HG03025 (cell line): ENCODE results near the gene IL12RB1.
"Not testable (repeated sequence)": the region's sequence is repeated elsewhere in the genome, so short reads cannot be mapped to it uniquely, and the experiment has no call there.

Source experiments
- ATAC-seq: cut with Tn5 transposase; IDR thresholded peaks from one replicate; pipeline ENCODE4 v1.9.1; 2021; ENCODE audit warnings: mild to moderate bottlenecking, moderate library complexity; ENCODE audit not compliant: unreplicated experiment, low FRiP score

IL12RB1 gene

DNA sequence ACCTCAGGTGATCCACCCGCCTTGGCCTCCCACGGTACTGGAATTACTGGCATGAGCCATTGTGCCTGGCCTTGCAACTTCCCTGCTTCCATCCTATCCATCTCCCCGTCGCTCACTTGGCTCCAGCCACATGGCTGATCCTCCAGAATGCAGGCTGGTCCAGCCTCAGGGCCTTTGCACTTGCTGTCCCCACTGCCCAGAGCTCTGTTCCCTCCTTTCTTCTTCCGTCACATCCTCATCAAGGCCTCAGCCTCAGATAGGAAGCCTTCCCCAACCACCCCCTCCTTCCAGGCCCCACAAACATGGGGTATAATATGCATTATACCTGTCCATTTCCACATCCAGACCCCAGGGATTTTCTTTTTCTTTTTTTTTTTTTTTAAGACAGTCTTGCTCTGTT lies 27.1 kb upstream of the IL12RB1 start:
- ATAC-seq = no peak

DNA sequence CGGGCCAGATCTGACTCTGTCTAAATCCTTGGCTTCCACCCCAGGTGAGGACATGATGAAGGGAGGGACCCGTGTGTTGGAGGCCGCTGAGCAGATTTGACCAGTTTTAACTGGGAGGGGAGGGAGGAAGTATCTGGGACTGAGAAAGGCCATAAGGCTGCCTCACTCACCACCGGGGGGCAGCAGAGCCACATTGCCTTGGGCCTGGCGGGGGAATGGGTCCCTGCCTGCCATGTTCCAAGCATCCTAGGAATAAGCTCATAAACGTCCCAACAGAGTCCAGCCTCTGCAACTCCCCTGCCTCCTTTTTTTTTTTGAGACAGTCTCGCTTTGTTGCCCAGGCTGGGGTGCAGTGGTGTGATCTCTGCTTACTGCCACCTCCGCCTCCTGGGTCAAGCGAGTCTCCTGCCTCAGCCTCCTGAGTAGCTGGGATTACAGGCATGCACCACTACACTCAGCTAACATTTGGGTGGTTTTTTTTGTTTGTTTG lies 26.3 kb upstream of the IL12RB1 start:
- ATAC-seq = no peak

DNA sequence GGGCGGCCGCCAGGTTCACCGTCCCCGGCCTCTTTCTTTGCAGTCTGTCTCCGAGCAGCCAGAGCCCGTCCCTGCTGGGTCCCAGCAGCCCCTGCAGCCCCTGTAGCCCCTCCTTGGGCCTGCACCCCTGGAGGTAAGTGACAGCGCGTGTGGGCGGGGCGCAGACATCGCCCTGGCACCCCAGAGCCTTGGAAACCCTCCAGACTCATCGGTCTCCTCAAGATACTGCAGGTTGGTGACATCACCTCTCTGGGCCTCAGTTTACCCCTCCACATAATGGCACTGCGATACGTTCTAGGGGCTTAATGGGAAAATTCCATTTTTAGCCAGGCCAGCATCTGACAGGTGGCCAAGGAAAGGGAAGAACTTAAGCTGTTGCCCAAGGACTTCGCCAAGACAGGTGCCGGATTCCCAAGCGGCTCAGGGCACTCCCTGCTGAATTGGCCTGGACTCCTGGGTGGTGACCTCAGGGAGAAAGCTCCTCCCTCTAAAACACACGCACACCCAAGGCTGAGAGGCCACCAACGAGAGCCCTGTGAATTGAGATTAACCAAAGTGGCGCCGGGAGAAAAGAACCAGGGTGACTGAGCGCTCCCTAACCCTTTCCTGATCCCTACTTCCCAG lies 24.0 kb upstream of the IL12RB1 start:
- no peak for ATAC-seq

DNA sequence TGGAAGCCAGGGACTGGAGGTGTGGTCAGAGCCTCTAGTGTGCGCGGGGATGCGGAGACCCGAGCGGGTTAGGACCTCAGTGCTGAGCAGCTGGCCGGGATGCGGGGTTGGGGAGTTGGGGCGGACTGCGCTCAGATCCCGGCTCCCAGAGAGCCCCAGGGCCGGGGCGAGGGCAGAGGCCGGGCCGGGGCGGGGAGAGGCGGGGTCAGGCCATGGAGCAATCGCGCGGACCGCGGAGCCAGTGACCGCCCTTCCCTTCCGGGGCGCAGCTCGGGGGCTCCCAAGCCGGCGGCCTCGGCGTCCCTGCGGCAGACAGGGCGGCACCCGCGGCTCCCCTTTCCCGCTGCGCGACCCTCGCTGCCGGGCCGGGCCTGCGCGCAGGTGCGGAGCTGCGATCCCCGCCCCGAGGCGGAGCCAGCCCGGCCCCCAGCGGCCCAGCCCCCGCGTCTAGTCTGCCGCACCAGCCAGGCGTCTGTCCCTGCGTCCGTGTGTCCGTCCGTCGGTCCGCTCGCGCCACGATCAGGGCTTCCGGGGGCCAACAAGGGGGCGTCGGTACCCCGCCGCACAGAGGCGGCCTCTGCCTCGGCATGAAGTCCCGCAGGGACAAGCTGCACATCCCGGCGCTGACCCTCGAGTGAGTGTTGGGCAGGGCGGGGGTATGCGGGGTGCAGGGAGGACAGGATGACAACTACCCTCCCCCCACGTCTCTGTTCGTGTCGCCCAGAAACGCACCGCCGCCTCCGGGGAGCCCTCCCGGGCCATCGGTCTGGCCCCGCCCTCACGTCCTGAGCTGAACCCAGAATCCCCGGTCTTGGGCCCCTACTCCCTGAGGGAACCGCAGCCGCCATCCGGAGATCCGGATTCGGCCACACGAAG lies 23.2 kb upstream of the IL12RB1 start:
- no peak for ATAC-seq

DNA sequence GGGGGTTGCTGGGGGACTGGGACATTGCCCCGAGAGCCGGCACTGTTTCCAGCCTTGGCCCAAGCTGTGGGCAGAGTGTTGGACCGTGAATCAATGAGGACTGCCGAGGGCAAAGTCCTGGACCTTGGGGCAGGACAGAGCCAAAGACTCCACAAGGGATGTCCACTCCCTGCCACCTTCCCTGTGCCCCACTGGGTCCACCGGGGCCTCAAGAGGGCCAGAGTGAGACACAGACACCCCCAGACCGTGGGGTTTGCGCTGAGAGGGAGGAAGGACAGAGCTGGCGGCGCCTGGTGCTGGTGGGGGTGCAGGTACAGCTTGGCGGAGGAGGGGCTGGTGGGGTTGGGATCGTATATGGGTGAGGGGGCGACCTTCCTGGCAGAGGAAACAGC lies 22.6 kb upstream of the IL12RB1 start:
- ATAC-seq = no peak

DNA sequence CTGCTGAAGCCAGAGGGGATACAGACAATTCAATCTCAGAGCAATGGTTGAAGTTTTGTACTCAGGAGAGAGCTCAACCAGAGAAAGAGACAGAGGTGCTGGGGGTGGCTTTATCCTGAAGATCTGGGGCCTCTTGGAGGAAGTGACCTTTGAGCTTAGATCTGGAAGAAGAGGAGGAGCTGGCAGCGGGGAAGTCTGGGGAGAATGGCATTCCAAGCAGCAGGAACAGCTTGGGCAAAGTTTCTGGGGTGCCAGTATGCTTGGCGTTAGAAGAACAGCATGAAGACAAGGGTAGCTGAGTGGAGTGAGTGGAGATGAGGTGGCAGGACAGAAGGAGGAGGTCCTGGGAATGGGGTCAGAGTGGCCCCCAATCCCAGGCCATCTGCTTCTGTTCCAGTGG lies 22.2 kb upstream of the IL12RB1 start:
- ATAC-seq = no peak

DNA sequence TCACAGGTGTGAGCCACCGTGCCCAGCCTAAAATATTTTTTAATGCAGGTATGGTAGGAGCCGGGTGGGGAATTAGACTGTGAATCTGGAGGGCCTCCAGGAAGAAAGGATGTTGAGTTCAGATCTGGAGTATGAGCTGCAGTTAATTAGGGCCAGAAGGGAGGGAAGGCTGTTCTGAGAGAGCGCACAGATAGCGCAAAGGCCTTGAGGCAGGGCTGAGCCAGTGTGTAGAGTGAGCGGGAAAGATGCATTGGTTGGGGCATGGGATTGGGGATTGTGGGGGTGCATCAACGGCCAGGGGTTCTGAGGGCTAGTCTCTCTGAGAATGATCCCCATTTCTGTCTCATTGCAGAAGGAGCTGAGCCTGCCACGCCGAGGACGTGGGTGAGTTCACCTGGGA lies 20.5 kb upstream of the IL12RB1 start:
- no peak for ATAC-seq

DNA sequence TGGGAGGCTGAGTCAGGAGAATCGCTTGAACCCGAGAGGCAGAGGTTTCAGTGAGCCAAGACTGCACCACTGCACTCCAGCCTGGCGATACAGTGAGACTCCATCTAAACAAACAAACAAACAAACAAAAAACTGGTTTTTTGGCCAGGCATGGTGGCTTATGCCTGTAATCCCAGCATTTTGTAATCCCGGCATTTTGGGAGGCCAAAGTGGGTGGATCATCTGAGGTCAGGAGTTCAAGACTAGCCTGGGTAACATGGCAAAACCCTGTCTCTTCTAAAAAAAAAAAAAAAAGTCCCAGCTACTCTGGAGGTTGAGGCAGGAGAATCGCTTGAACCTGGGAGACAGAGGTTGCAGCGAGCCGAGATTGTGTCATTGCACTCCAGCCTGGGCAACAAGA lies 18.5 kb upstream of the IL12RB1 start:
- ATAC-seq = not testable (repeated sequence)

DNA sequence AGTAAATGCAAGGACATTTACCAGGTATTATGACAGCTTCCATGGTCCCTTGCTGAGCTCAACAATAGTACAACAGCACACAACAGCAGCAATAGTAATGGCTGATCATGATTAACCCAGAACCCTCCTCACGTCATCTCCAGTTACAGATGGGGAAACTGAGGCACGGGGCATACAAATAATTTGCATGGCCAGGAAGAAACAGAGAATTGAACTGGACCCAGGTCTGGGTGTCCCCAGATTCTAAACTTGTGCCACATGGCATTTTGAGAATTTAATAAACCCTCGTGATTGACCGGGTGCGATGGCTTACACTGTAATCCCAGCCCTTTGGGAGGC lies 18.0 kb upstream of the IL12RB1 start:
- ATAC-seq = no peak

DNA sequence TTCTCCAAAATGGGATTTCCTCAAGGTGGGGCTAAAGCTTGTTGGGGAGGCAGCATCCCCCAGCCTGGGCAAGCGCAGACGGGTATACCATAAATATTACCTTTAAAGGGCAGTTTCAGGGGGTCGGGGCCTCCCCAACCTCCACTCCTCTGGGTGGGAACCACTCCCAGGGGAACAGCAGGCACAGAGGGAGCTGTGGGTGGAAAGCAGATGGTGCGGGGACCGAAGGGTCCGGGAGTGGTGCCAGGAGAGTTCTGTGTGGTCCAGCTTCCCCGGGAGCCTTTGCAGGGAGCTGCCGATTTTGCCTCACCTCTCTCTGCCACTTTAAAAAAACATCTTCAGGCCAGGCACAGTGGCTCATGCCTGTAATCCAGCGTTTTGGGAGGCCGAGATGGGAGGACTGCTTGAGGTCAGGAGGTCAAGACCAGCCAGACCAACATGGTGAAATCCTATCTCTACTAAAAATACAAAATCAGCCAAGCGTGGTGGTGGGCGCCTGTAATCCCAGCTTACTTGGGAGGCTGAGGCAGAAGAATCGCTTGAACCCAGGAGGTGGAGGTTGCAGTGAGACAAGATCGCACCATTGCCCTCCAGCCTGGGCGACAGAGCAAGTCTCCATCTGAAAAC lies 16.3 kb upstream of the IL12RB1 start:
- ATAC-seq = no peak

DNA sequence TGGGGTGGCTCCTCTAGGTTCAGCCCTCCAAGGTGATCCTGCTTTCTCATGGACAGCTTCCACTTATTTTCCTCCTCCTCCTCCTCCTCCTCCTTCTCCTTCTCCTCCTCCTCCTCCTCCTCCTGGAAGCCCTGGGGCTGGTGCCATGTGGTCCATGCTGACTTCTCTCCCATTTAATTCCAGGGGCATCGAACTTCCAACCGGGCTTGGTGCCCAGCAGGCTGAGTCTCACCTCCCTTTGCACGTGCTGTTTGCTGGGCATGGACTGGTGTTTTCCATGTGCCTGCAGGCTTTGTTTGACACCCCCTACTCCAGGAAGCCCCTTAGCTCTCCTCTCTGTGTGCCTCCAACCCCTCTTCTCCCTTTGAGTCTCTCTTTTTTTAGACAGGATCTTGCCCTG lies 14.5 kb upstream of the IL12RB1 start:
- no peak for ATAC-seq

DNA sequence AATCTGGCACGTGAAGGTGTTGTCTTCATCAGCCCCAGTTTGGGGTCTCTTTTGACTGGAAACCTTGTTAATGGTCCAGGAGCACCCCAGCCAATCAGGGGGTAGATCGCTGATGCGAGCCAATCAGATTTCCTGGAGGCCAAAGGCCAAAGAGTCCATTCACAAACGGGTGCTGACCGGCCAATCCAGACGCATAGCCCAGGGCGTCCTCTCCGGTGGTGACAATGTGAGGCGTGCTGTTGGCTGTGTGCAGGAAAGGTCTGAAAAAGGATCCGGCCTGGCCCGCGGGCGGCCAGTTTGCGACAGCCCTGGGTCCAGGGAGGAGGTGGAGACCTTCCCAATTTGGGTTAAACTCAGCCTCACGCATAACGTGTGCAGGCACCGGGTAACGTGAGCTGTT lies 14.0 kb upstream of the IL12RB1 start:
- no peak for ATAC-seq

DNA sequence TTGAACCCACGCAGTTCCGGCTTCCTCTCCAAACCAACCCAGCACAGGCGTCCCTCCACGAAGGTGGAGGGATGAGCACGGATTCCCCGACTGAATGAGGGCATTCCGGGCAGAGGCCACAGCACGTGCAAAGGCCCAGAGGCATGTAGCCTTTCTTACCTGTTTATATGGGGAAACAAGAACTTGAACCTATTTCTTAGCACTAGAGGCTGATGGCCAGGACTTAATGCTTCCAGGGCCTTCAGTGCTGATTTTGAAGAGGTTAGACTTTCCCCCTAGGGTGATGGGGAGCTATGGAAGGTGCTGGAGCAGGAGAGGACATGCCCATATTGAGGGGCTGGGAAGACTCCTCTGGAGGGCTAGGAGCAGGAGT lies 12.9 kb upstream of the IL12RB1 start:
- no peak for ATAC-seq

DNA sequence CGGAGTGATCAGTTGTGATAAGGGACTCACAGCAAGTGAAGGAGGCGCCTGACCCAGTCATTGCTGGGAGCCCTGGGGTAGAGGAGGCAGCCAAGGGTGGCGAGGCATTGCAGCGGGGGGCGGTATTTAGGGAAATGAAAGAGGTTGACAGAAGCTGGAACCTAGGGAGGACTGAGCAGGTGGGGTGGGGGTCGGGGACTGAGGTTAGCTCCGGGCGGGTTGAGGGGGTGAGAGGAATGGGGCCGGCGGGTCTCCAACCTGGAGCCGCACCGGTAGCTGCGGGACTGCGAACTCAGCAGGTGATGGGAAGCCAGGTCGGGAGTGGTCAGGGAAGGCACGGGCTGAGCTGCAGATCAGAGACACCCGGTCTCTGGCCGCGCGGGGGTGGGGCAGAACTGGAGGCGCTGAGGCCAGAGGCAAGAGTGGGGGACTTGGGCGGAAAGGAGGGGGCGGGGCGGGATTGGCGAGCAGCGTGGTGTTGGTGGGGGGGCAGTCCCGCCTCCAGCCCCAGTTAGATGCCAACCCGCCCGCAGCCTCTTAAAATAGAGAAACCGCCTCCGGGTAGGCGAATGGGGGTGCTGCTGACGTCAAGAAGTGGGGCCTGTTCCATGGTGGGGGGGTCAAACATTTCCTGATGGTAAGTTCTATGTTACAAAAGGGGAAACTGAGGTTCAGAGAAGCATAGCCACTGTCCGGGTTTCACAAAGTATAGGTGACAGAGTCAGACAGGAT lies 12.3 kb upstream of the IL12RB1 start:
- ATAC-seq = no peak

DNA sequence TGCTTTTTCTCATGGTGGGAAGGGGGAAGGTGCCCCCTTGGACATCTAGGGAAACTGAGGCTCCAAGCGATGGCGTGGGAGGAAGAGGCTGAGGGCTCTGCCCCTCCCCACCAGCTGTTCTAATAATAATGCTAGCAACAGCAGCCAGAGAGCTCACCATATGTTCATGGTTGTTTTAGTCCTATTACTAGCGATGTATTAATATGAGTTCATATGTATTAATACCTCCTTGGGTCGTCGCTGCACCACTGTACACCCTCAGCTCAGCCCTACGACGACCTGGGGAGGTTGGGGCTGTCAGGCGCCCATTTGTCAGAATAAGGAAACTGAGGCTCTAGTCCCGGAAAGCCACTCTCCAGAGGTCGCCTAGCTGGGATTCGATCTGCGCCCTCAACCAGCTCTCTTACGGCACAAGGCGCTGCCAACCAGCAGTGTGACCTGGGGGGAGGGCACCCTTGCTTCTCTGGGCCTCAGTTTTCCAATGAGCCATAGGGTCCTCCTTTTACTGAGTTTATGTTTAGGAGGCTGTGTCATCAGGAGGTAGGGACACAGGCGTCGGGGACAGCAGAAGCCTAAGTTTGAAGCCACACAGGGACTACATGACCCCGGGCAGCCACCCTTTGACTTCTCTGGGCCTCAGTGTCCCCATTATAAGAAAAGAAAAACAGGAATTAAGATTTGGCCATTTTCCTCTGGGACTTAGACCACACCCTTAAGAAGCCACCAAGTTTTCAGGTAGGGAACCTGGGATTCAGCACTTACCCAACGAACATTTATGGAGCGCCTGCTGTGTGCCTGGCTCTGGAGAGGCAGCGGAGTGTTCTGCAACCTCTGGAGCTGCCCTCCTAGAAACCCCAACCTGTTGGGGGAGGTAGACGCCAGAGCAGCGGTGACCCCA lies 11.5 kb upstream of the IL12RB1 start:
- ATAC-seq = no peak

DNA sequence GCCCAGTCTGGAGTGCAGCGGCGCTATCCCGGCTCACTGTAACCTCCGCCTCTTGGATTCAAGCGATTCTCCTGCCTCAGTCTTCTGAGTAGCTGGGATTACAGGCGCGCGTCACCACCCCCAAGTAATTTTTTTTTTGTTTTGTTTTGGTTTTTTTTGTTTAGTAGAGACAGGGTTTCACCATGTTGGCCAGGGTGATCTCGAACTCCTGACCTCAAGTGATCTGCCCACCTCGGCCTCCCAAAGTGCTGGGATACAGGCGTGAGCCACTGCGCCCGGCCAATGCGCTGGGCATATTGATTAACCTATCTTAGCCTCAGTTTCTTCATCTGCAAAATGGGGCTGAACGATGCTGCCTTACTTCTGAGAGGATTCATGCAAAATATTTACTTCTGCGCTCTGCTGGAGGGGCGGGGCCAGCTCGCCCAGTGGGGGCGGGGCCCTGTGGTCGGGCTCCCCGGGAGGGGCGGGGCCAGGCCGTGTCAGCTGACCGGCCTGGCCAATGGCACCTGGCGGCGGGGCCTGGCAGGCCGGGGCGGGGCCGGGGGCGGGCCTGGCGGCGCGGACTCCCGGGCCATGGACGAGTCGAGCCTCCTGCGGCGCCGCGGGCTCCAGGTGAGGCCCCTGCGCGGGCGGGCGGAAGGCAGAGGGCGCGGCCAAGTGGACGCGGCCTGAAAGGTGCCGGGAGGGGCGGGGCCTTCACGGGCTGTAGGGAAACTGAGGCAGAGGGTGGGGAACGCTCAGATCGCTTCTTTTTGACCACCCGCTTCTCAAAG lies 10.7 kb upstream of the IL12RB1 start, which contains the start of gene MAST3:
Gene MAST3 (plus strand): TSS at position 562 of the 776 bp plus-strand sequence. CDS start 15 bp downstream, at position 577.
- peak; percentile 45 for ATAC-seq

DNA sequence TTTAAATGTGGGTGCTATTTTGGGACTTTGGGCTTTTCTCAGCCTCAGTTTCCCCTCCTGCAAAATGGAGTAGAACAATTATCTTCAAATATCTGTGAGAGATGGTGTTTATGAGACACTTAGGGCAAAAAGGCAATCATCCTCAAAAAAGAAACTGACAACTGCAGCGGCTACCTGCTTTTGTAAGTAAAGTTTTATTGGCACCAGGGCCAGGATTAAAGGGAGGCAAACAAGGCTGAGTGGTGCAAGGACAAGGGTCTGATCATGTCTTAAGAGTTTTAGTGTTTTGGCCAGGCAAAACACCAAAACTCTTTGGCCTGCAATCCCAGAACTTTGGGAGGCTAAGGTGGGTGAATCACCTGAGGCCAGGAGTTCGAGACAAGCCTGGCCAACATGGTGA lies 9.5 kb upstream of the IL12RB1 start:
- no peak for ATAC-seq

DNA sequence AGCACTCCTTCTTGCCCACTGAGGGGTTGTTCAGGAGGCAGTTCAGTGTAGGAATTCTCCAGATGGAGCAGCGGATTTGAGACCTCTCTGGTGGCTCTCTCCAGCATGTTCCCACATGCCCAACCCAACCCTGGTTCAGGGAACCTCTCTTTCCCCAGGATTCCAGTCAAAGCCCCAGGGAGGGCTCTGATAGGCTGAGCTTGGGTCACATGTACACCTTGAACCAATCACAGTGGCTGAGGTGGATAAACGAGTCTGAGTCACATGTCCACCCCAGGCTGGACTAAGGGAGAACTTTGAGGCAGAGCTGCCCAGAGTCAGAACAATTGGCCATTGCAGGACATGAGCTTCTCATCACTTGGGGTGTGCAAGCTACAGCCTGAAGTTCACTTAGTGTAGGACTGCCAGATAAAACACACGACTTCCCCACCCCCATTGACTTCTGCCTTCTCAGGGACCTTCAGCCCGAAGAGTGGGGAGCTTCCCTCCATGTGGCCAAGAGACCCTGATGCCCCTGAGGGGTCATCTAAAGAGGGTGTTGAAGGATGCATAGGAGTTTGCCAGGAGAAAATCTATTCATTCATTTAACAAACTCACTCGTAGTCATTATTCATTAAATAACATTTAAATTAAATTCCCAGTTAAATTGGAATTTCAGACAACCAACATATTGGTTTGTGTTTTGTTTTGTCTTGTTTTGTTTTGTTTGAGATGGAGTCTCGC lies 6.9 kb upstream of the IL12RB1 start:
- no peak for ATAC-seq

DNA sequence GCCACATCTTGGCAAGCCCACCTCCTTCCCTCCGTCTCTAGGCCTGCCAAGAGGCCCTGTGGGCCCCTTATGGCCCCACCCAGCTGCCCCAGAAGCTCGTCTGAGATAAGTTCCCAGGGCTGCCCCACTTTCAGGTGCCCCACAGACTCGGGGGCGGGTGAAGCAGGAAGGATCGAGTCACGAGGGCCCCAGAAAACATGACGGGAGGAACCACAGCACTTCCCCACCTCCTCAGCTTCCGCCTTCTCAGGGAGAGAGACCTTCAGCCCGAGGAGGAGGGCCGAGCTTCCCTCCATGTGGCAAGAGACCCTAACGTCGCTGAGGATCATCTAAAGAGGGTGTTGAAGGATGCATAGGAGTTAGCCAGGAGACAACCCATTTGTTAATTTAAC lies 4.5 kb upstream of the IL12RB1 start:
- ATAC-seq = no peak
